Natural killer cell treated with Interleukin-12 subunit alpha and Interleukin-12 subunit beta and Interleukin-15 and Interleukin-18, amount 100 ng/mL, for 72 hours (primary cell): Measurements from ENCODE around the gene CFAP77. TPM values are rescaled to one million over a fixed set of nuclear protein-coding genes. Genes with fewer than 3 reads are reported as not detected.
"Not testable (repeated sequence)": the region's sequence is repeated elsewhere in the genome, so short reads cannot be mapped to it uniquely, and the experiment has no call there.

Experiments
- ATAC-seq, 2 donors: fragments of 150-1000 bp; cut with Tn5 transposase in 1 of 2; sonication (Bioruptor Pico), chemical (Tn5 transposase) in 1 of 2; 2 replicates each; pipeline ENCODE4 v1.10.0; 2021
- DNase-seq: peaks from one replicate; pipeline ENCODE4 v3.0.0; 2022; ENCODE audit warnings: low spot score
- H3K27ac Mint-ChIP-seq, 2 donors: 1 replicate in 1 of 2; 2 replicates in 1 of 2; pipeline ENCODE4 v1.8.0; 2022; ENCODE audit warnings: mixed read lengths in 2 of 2, mild to moderate bottlenecking in 1 of 2, moderate library complexity in 1 of 2
- H3K27me3 Mint-ChIP-seq, 2 donors: 1 replicate in 1 of 2; 2 replicates in 1 of 2; pipeline ENCODE4 v1.8.0; 2022; ENCODE audit warnings: mixed read lengths in 2 of 2
- H3K36me3 Mint-ChIP-seq: one replicate; pipeline ENCODE4 v1.8.0; 2022; ENCODE audit warnings: mixed read lengths
- H3K4me1 Mint-ChIP-seq, 2 donors: 1 replicate in 1 of 2; 2 replicates in 1 of 2; pipeline ENCODE4 v1.8.0; 2022; ENCODE audit warnings: low read depth in 2 of 2, mixed read lengths in 2 of 2, mild to moderate bottlenecking in 1 of 2
- H3K4me3 Mint-ChIP-seq: one replicate; pipeline ENCODE4 v1.8.0; 2022; ENCODE audit warnings: mixed read lengths
- H3K9me3 Mint-ChIP-seq: 2 replicates; pipeline ENCODE4 v1.8.0; 2022; ENCODE audit warnings: mixed read lengths
- total RNA-seq, 2 donors: library from RNA; stranded (reverse); gene quantifications; one replicate each; pipeline ENCODE4 v1.2.3, GENCODE V29; 2022

The CFAP77 gene
- total RNA-seq = not detected

- H3K4me1 Mint-ChIP-seq = peaks cover 25 to 26% of the 10 kb centered on the region in 2 donors
- ATAC-seq (peak; percentile 21 to 22), DNase-seq (no peak)
Measured at GRCh38 chr9:132409828-132410528, at the start of gene CFAP77. CFAP77 (plus strand) TSS chr9:132410211; CDS start chr9:132410272, 61 bp downstream.

GRCh38 chr9:132364068-132364467 is 45.9 kb upstream of the CFAP77 start:
- no peak for ATAC-seq

More at GRCh38 chr9:132409828-132410528, at the start of gene CFAP77:
- Mint-ChIP-seq H3K27me3 (peaks cover 15 to 29% of the 10 kb centered on the region in 2 donors), H3K4me3 (peak within 1 kb of the TSS; percentile 71), H3K9me3 (no peaks in the 10 kb centered on the region), H3K36me3 (no peaks in the 10 kb centered on the region), H3K27ac (no peak within 1 kb of the TSS)

GRCh38 chr9:132365986-132366385 is 44.0 kb upstream of the CFAP77 start:
- Mint-ChIP-seq H3K36me3 (no peaks in the 10 kb centered on the region), H3K4me3 (no peak overlapping the region), H3K27me3 (no peaks in the 10 kb centered on the region), H3K9me3 (no peaks in the 10 kb centered on the region), H3K4me1 (peaks cover 0 to 5% of the 10 kb centered on the region in 2 donors), H3K27ac (no peak overlapping the region)
- ATAC-seq (no peak), DNase-seq (no peak)

More at GRCh38 chr9:132364068-132364467, 45.9 kb upstream of the CFAP77 start:
- no peak for DNase-seq
- no peak overlapping the region for H3K27ac Mint-ChIP-seq
- peaks cover 0 to 3% of the 10 kb centered on the region in 2 donors for H3K4me1 Mint-ChIP-seq
- no peak overlapping the region for H3K4me3 Mint-ChIP-seq
- no peaks in the 10 kb centered on the region for H3K36me3 Mint-ChIP-seq
- H3K27me3 Mint-ChIP-seq = no peaks in the 10 kb centered on the region
- no peaks in the 10 kb centered on the region for H3K9me3 Mint-ChIP-seq

GRCh38 chr9:132366481-132366880 is 43.5 kb upstream of the CFAP77 start:
- no peak overlapping the region for H3K27ac Mint-ChIP-seq
- DNase-seq = no peak
- no peak for ATAC-seq
- H3K36me3 Mint-ChIP-seq = no peaks in the 10 kb centered on the region
- no peaks in the 10 kb centered on the region for H3K27me3 Mint-ChIP-seq
- H3K4me1 Mint-ChIP-seq = peaks cover 0 to 5% of the 10 kb centered on the region in 2 donors
- H3K4me3 Mint-ChIP-seq = no peak overlapping the region
- no peaks in the 10 kb centered on the region for H3K9me3 Mint-ChIP-seq

GRCh38 chr9:132367613-132368313 is 42.2 kb upstream of the CFAP77 start:
- Mint-ChIP-seq H3K36me3 (no peaks in the 10 kb centered on the region), H3K9me3 (no peaks in the 10 kb centered on the region), H3K4me1 (peaks cover 5 to 11% of the 10 kb centered on the region in 2 donors), H3K27me3 (no peaks in the 10 kb centered on the region), H3K4me3 (no peak overlapping the region), H3K27ac (no peak overlapping the region)
- ATAC-seq (no peak), DNase-seq (no peak)

- H3K4me1 Mint-ChIP-seq = peaks cover 10 to 16% of the 10 kb centered on the region in 2 donors
- no peak overlapping the region for H3K27ac Mint-ChIP-seq
- no peak overlapping the region for H3K4me3 Mint-ChIP-seq
- H3K9me3 Mint-ChIP-seq = no peaks in the 10 kb centered on the region
- no peaks in the 10 kb centered on the region for H3K27me3 Mint-ChIP-seq
- ATAC-seq = no peak
- DNase-seq = no peak
- no peaks in the 10 kb centered on the region for H3K36me3 Mint-ChIP-seq
Measured at GRCh38 chr9:132369421-132369820, 40.6 kb upstream of the CFAP77 start.

GRCh38 chr9:132370592-132370991 is 39.4 kb upstream of the CFAP77 start:
- no peak overlapping the region for H3K4me3 Mint-ChIP-seq
- H3K9me3 Mint-ChIP-seq = no peaks in the 10 kb centered on the region
- no peak overlapping the region for H3K27ac Mint-ChIP-seq

GRCh38 chr9:132372177-132373095 is 37.6 kb upstream of the CFAP77 start:
- Mint-ChIP-seq H3K27ac (peak overlapping the region; percentile 50 to 89), H3K27me3 (no peaks in the 10 kb centered on the region), H3K36me3 (peaks cover 5% of the 10 kb centered on the region), H3K9me3 (no peaks in the 10 kb centered on the region), H3K4me1 (peaks cover 10 to 16% of the 10 kb centered on the region in 2 donors), H3K4me3 (peak overlapping the region; percentile 43)
- ATAC-seq (peak; percentile 46 to 61), DNase-seq (no peak)

More at GRCh38 chr9:132370592-132370991, 39.4 kb upstream of the CFAP77 start:
- no peak for DNase-seq
- no peaks in the 10 kb centered on the region for H3K27me3 Mint-ChIP-seq
- ATAC-seq = no peak
- H3K4me1 Mint-ChIP-seq = peaks cover 10 to 16% of the 10 kb centered on the region in 2 donors
- no peaks in the 10 kb centered on the region for H3K36me3 Mint-ChIP-seq

- ATAC-seq, H3K9me3 Mint-ChIP-seq, H3K27ac Mint-ChIP-seq, H3K4me3 Mint-ChIP-seq, DNase-seq, H3K27me3 Mint-ChIP-seq, H3K36me3 Mint-ChIP-seq: not testable (repeated sequence)
- H3K4me1 Mint-ChIP-seq = peaks cover 15% of the 10 kb centered on the region in 2 donors
Measured at GRCh38 chr9:132377769-132378168, 32.2 kb upstream of the CFAP77 start.

- H3K4me1 Mint-ChIP-seq = peaks cover 11 to 15% of the 10 kb centered on the region in 2 donors
- not testable (repeated sequence) for H3K27ac Mint-ChIP-seq, H3K36me3 Mint-ChIP-seq, H3K27me3 Mint-ChIP-seq, DNase-seq, ATAC-seq, H3K4me3 Mint-ChIP-seq, H3K9me3 Mint-ChIP-seq
Measured at GRCh38 chr9:132378416-132378815, 31.6 kb upstream of the CFAP77 start.

- peaks cover 11% of the 10 kb centered on the region for H3K36me3 Mint-ChIP-seq
- H3K27me3 Mint-ChIP-seq = no peaks in the 10 kb centered on the region
- H3K4me3 Mint-ChIP-seq = peak overlapping the region; percentile 7
- peak overlapping the region; percentile 19 to 64 for H3K27ac Mint-ChIP-seq
- DNase-seq (no peak), ATAC-seq (no peak)
- peaks cover 16 to 22% of the 10 kb centered on the region in 2 donors for H3K4me1 Mint-ChIP-seq
- no peaks in the 10 kb centered on the region for H3K9me3 Mint-ChIP-seq
Measured at GRCh38 chr9:132381966-132382541, 28.0 kb upstream of the CFAP77 start.

- Mint-ChIP-seq H3K4me3 (no peak overlapping the region), H3K27ac (peak overlapping the region in 1 of 2 donors; percentile 26), H3K36me3 (peaks cover 11% of the 10 kb centered on the region), H3K4me1 (peaks cover 16 to 22% of the 10 kb centered on the region in 2 donors), H3K9me3 (no peaks in the 10 kb centered on the region), H3K27me3 (no peaks in the 10 kb centered on the region)
- ATAC-seq (no peak), DNase-seq (no peak)
Measured at GRCh38 chr9:132383462-132383883, 26.5 kb upstream of the CFAP77 start.

- DNase-seq (no peak), ATAC-seq (no peak)
- Mint-ChIP-seq H3K4me3 (no peak overlapping the region), H3K36me3 (peaks cover 11% of the 10 kb centered on the region), H3K9me3 (no peaks in the 10 kb centered on the region), H3K4me1 (peaks cover 16 to 22% of the 10 kb centered on the region in 2 donors), H3K27ac (no peak overlapping the region), H3K27me3 (no peaks in the 10 kb centered on the region)
Measured at GRCh38 chr9:132384376-132384775, 25.6 kb upstream of the CFAP77 start.
